ENCODE measurements around the gene ZKSCAN3. TPM values are rescaled to one million over a fixed set of nuclear protein-coding genes. Genes with fewer than 3 reads are reported as not detected.

Gene ZKSCAN3
- polyA plus RNA-seq, 1 donor from 2014 or later: 14.9 TPM

GRCh38 chr6:28408076-28408802 is 58.5 kb downstream of the ZKSCAN3 start:
- Histone ChIP-seq H2AFZ (ENCODE audit: low read depth, low read length) (no peak overlapping the region), H3K9me3 (ENCODE audit: low read length) (no peaks in the 10 kb centered on the region), H4K20me1 (ENCODE audit: insufficient read depth) (no peaks in the 10 kb centered on the region), H3K4me3 (ENCODE audit: low read length) (no peak overlapping the region), H3K9me2 (ENCODE audit: insufficient read depth, low read length) (no peaks in the 10 kb centered on the region), H3K9ac (ENCODE audit: low read length) (no peak overlapping the region), H3K36me3 (ENCODE audit: insufficient read depth, low read length) (no peaks in the 10 kb centered on the region), H3K79me2 (replicated peaks; ENCODE audit: insufficient read depth, low read length) (no peaks in the 10 kb centered on the region), H3F3A (ENCODE audit: insufficient read depth, low read length, poor library complexity, severe bottlenecking) (no peaks in the 10 kb centered on the region), H3K27ac (ENCODE audit: low read length) (no peak overlapping the region), H3K27me3 (ENCODE audit: insufficient read depth, low read depth, low read length) (no peaks in the 10 kb centered on the region), H3K4me2 (ENCODE audit: low read length) (no peak overlapping the region)
- no peak for TF ChIP-seq SMC3 (conservative IDR thresholded peaks at IDR 0.05; ENCODE audit: poor library complexity)

- H3K9ac ChIP-seq (ENCODE audit: low read length): no peak overlapping the region
- H3K27ac ChIP-seq (ENCODE audit: low read length): no peak overlapping the region
- H3K4me3 ChIP-seq (ENCODE audit: low read length): no peak overlapping the region
- no peaks in the 10 kb centered on the region for H3K9me2 ChIP-seq (ENCODE audit: insufficient read depth, low read length)
- H3F3A ChIP-seq (ENCODE audit: insufficient read depth, low read length, poor library complexity, severe bottlenecking): no peaks in the 10 kb centered on the region
- H2AFZ ChIP-seq (ENCODE audit: low read depth, low read length): no peak overlapping the region
- H4K20me1 ChIP-seq (ENCODE audit: insufficient read depth): no peaks in the 10 kb centered on the region
- TF ChIP-seq EZH2 (IDR thresholded peaks at IDR 0.05; ENCODE audit: borderline replicate concordance, insufficient read depth, low read length, poor library complexity, severe bottlenecking): no peak
- TF ChIP-seq POLR2AphosphoS5 (IDR thresholded peaks at IDR 0.05): no peak
- no peak for TF ChIP-seq CTCF (IDR thresholded peaks at IDR 0.05; ENCODE audit: poor library complexity, severe bottlenecking)
- TF ChIP-seq EP300 (conservative IDR thresholded peaks at IDR 0.05; ENCODE audit: poor library complexity, severe bottlenecking): no peak
- TF ChIP-seq REST (IDR thresholded peaks at IDR 0.05; ENCODE audit: borderline replicate concordance): no peak
- no peak for TF ChIP-seq SMC3 (conservative IDR thresholded peaks at IDR 0.05; ENCODE audit: poor library complexity)
- TF ChIP-seq MXI1 (conservative IDR thresholded peaks at IDR 0.05; ENCODE audit: poor library complexity, severe bottlenecking): no peak
- no peak for TF ChIP-seq TAF1 (IDR thresholded peaks at IDR 0.05; ENCODE audit: low read depth)
- TF ChIP-seq RAD21 (conservative IDR thresholded peaks at IDR 0.05): no peak
- no peaks in the 10 kb centered on the region for H3K79me2 ChIP-seq (replicated peaks; ENCODE audit: insufficient read depth, low read length)
- H3K36me3 ChIP-seq (ENCODE audit: insufficient read depth, low read length): no peaks in the 10 kb centered on the region
- H3K9me3 ChIP-seq (ENCODE audit: low read length): no peaks in the 10 kb centered on the region
- no peaks in the 10 kb centered on the region for H3K27me3 ChIP-seq (ENCODE audit: insufficient read depth, low read depth, low read length)
- H3K4me2 ChIP-seq (ENCODE audit: low read length): no peak overlapping the region
Measured at GRCh38 chr6:28410767-28411166, 61.0 kb downstream of the ZKSCAN3 start.
